ENCODE data around the gene TFCP2. TPM values are rescaled to one million over a fixed set of nuclear protein-coding genes. Genes with fewer than 3 reads are reported as not detected.
A peak's percentile ranks its signal among the peaks of the same experiment; 100 is the strongest.

The TFCP2 gene
- total and polyA plus RNA-seq, 2 experiments from 2014 or later: 12.2 to 17.0 TPM

DNA sequence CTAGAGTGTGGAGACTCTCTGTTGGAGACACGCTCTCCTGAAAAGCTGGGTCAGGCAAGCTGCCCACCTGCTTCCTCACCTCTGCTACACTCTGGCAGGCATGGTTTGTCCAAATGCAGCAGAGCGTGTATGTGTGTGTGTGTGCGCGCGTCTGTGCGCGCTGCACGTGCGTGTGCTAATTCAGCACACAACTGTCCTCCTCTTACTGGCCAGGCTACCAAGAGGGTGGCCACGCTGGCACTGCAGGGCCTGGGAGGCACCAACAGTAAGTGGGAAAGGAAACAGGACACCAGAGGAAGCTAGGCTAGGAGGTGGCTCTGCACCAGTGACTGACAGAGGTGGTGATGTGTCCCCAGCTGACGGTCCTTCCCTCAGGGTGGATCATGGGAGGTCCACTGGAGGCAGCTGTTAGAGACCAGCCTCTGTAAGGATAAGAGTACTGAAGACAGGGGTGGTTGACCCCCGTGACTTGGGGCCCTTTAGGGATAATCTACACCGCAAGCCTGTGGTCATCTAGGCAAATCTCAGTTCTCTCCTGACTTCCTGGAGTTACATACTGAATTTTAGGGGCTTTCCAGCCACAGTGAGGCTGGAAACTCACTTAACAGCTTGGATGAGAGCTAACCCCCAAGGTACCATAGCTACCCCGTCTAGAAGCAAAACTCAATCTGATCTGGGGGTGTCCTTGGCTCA, 15.6 kb upstream of the TFCP2 start:
- Histone ChIP-seq H3K4me1 (ENCODE audit: low read depth) (peaks cover 7% of the 10 kb centered on the region), H3K9me3 (ENCODE audit: low read depth) (no peaks in the 10 kb centered on the region), H3K36me3 (no peaks in the 10 kb centered on the region), H3K4me3 (no peak overlapping the region), H3K27me3 (no peaks in the 10 kb centered on the region), H3K27ac (no peak overlapping the region)
- DNase-seq (ENCODE audit: low read depth in 1 of 2, low spot score in 1 of 2): no peak
- TF ChIP-seq, protein P1, sequence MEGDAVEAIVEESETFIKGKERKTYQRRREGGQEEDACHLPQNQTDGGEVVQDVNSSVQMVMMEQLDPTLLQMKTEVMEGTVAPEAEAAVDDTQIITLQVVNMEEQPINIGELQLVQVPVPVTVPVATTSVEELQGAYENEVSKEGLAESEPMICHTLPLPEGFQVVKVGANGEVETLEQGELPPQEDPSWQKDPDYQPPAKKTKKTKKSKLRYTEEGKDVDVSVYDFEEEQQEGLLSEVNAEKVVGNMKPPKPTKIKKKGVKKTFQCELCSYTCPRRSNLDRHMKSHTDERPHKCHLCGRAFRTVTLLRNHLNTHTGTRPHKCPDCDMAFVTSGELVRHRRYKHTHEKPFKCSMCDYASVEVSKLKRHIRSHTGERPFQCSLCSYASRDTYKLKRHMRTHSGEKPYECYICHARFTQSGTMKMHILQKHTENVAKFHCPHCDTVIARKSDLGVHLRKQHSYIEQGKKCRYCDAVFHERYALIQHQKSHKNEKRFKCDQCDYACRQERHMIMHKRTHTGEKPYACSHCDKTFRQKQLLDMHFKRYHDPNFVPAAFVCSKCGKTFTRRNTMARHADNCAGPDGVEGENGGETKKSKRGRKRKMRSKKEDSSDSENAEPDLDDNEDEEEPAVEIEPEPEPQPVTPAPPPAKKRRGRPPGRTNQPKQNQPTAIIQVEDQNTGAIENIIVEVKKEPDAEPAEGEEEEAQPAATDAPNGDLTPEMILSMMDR (IDR thresholded peaks at IDR 0.05; ENCODE audit: low read depth, low read length): no peak

DNA sequence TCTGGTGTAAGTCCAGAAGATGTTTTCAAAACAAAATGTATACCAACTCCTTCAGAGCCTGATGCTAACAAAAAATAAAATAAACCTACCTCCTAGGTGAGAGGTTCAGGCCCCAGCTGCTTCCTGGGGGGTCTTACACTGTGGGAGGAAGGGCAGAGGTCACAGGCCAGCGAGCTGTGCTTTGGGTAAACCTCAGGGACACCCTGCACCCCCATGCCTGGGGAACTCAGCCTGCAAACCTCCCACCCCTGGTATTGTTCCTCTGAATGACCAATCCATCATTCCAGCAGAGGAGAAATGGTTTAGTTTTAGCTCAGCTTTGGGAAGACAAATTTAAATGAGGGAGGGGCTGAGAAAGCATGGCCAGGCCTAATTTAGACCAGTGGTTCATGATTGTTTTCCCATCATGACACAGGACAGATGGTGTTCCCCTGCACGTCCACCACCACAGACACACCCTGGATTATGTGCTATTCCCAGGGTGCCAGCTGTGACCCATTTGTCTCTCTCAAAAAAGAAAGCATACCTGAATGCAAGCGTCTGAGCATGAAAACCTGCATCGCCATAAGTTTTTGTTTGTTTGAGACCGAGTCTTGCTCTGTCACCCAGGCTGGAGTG, 14.5 kb upstream of the TFCP2 start:
- TF ChIP-seq, protein P1 (IDR thresholded peaks at IDR 0.05; ENCODE audit: low read depth, low read length): no peak
- no peaks in the 10 kb centered on the region for H3K9me3 ChIP-seq (ENCODE audit: low read depth)
- no peak for DNase-seq (ENCODE audit: low read depth in 1 of 2, low spot score in 1 of 2)
- H3K27me3 ChIP-seq: no peaks in the 10 kb centered on the region
- H3K36me3 ChIP-seq: no peaks in the 10 kb centered on the region
- H3K4me3 ChIP-seq: no peak overlapping the region
- H3K27ac ChIP-seq: no peak overlapping the region
- H3K4me1 ChIP-seq (ENCODE audit: low read depth): peaks cover 7% of the 10 kb centered on the region

- Histone ChIP-seq H3K4me3 (no peak overlapping the region), H3K27me3 (no peaks in the 10 kb centered on the region), H3K4me1 (ENCODE audit: low read depth) (peaks cover 7% of the 10 kb centered on the region), H3K36me3 (no peaks in the 10 kb centered on the region), H3K27ac (peak overlapping the region; percentile 20), H3K9me3 (ENCODE audit: low read depth) (no peaks in the 10 kb centered on the region)
- no peak for DNase-seq (ENCODE audit: low read depth in 1 of 2, low spot score in 1 of 2)
- TF ChIP-seq, protein P1 (IDR thresholded peaks at IDR 0.05; ENCODE audit: low read depth, low read length): no peak
Measured at GRCh38 chr12:51186465-51187085, 13.6 kb upstream of the TFCP2 start.

- no peak for DNase-seq (ENCODE audit: low read depth in 1 of 2, low spot score in 1 of 2)
- H3K27me3 ChIP-seq: no peaks in the 10 kb centered on the region
- no peak overlapping the region for H3K27ac ChIP-seq
- no peaks in the 10 kb centered on the region for H3K36me3 ChIP-seq
- TF ChIP-seq, protein P1 (IDR thresholded peaks at IDR 0.05; ENCODE audit: low read depth, low read length): no peak
- no peaks in the 10 kb centered on the region for H3K9me3 ChIP-seq (ENCODE audit: low read depth)
- H3K4me1 ChIP-seq (ENCODE audit: low read depth): no peaks in the 10 kb centered on the region
- no peak overlapping the region for H3K4me3 ChIP-seq
Measured at GRCh38 chr12:51185171-51185717, 12.3 kb upstream of the TFCP2 start.

DNA sequence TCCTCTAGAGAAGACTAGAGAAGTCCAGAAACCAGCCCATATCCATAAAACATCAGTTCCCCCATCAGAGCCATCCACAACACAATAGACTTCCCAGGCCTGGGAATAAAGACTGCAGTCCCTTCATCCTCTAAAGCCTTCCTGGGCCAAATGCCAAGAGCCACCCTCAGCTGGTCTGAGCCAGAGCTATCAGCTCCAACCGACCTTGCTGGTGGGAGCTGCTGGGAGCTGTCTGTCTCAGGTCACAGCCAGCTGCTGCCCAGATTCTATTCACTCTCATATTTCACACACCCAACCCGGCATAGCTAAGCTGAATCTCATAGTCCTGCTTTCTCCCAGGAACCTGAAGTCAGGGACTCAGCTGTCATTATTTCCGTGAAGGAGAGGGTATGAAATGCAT, 10.9 kb upstream of the TFCP2 start:
- Histone ChIP-seq H3K36me3 (no peaks in the 10 kb centered on the region), H3K4me3 (no peak overlapping the region), H3K9me3 (ENCODE audit: low read depth) (no peaks in the 10 kb centered on the region), H3K27ac (peak overlapping the region; percentile 11), H3K27me3 (no peaks in the 10 kb centered on the region), H3K4me1 (ENCODE audit: low read depth) (no peaks in the 10 kb centered on the region)
- DNase-seq (ENCODE audit: low read depth in 1 of 2, low spot score in 1 of 2): peak; percentile 77 to 80
- TF ChIP-seq, protein P1 (IDR thresholded peaks at IDR 0.05; ENCODE audit: low read depth, low read length): no peak
